K562 treated with DMSO at 1 percent for 24 hours (cell line): ENCODE results near the gene ENGASE. TPM values are rescaled to one million over a fixed set of nuclear protein-coding genes. Genes with fewer than 3 reads are reported as not detected.

Source experiments
- total RNA-seq: library from RNA; unstranded; fragments of 300-600 nt; gene quantifications from 2 replicates; pipeline ENCODE4 v1.2.3, GENCODE V29; 2022; ENCODE audit warnings: low read depth; ENCODE audit not compliant: insufficient read depth

Gene ENGASE, protein sequence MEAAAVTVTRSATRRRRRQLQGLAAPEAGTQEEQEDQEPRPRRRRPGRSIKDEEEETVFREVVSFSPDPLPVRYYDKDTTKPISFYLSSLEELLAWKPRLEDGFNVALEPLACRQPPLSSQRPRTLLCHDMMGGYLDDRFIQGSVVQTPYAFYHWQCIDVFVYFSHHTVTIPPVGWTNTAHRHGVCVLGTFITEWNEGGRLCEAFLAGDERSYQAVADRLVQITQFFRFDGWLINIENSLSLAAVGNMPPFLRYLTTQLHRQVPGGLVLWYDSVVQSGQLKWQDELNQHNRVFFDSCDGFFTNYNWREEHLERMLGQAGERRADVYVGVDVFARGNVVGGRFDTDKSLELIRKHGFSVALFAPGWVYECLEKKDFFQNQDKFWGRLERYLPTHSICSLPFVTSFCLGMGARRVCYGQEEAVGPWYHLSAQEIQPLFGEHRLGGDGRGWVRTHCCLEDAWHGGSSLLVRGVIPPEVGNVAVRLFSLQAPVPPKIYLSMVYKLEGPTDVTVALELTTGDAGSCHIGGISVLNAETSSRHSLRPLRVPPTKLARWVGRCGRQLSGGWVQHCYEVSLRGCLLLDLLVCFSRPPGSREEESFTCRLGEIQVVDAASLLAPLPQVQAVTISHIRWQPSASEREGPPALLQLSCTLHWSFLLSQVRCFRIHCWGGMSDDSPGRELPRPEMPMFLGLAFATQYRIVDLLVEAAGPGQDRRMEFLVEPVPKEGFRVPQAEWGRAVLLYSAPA
- 15.6 and 20.9 TPM in 2 replicates for total RNA-seq

DNA sequence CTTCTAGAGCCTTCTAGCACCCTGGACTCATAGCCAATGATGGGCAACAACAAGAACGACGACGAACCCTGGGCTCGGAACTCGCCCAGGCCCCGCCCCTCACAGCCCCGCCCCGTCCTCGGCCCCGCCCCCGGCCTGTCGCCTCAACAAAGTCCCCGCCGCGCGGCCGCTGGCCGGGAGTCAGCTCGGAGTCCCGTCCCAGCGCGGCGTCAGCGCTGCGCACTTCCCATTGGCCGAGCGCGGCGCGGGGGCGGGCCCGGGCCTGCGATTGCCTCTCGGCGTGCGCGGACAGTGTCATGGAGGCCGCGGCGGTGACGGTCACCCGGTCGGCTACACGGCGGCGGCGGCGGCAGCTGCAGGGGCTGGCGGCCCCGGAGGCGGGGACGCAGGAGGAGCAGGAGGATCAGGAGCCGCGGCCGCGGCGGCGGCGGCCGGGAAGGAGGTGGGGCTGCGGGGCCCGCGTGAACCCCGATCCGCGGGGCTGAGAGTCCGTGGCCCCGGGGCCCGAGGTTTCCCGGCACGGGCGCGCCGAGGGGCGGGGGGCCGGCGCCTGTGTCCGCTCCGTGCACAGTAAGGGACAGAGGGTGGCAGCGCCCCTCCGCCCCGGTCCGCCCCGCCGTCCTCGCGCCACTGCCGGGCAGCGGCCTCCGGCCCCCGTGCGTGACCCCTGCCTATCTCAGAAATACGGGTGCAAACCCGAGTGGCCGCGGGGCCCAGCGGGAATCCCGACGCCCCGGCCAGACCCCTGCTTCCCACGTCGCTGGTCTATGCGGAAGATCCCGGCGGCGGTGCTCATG lies at the start of gene ENGASE:
Gene ENGASE, plus strand, starts transcription at position 176 of the 797 bp plus-strand sequence. Its CDS starts 121 bp downstream, at position 297.

Other genes starting within 250 kb of the ENGASE start
- gene USP36, start 234.0 kb upstream of the ENGASE start, total RNA-seq, result 19.9 and 20.2 TPM in 2 replicates
- gene CEP295NL, start 171.6 kb upstream of the ENGASE start, total RNA-seq, result not detected in 2 replicates
- gene TIMP2, start 149.4 kb upstream of the ENGASE start, total RNA-seq, result 0.46 and 0.56 TPM in 2 replicates
- 106 and 110 TPM in 2 replicates for gene LGALS3BP, start 94.9 kb upstream of the ENGASE start, total RNA-seq
- gene CANT1, start 65.1 kb upstream of the ENGASE start, total RNA-seq, result 86.3 and 86.8 TPM in 2 replicates
- gene C1QTNF1, start 50.7 kb upstream of the ENGASE start, total RNA-seq, result not detected in 2 replicates